CD4-positive, alpha-beta T cell treated with Interleukin-10 for 1 hour (primary cell): ENCODE results near the gene GOLGA7B.
A peak's percentile ranks its signal among the peaks of the same experiment; 100 is the strongest.
"Not testable (repeated sequence)": the region's sequence is repeated elsewhere in the genome, so short reads cannot be mapped to it uniquely, and the experiment has no call there.

Experiments
- DNase-seq: peaks from one replicate; pipeline ENCODE4 v3.0.0-alpha.2; 2020

The GOLGA7B gene

GRCh38 chr10:97836446-97836845 is 13.2 kb upstream of the GOLGA7B start:
- DNase-seq, result no peak

GRCh38 chr10:97838091-97838490 is 11.6 kb upstream of the GOLGA7B start:
- DNase-seq, result no peak

GRCh38 chr10:97841166-97841565 is 8.5 kb upstream of the GOLGA7B start:
- DNase-seq, result not testable (repeated sequence)

- not testable (repeated sequence) for DNase-seq
Observed at GRCh38 chr10:97842114-97842513, 7.5 kb upstream of the GOLGA7B start.

- no peak for DNase-seq
Observed at GRCh38 chr10:97842656-97843280, 6.9 kb upstream of the GOLGA7B start.

GRCh38 chr10:97843281-97843671 is 6.4 kb upstream of the GOLGA7B start:
- no peak for DNase-seq

- DNase-seq, result not testable (repeated sequence)
Observed at GRCh38 chr10:97843972-97844371, 5.7 kb upstream of the GOLGA7B start.

- no peak for DNase-seq
Observed at GRCh38 chr10:97844678-97845077, 5.0 kb upstream of the GOLGA7B start.

- DNase-seq, result peak; percentile 34
Observed at GRCh38 chr10:97849103-97849686, 448 bp upstream of the GOLGA7B start.

GRCh38 chr10:97850446-97850845 is 803 bp downstream of the GOLGA7B start:
- DNase-seq, result peak; percentile 27

- DNase-seq, result peak; percentile 48
Observed at GRCh38 chr10:97851341-97852001, 1.8 kb downstream of the GOLGA7B start.

- DNase-seq, result no peak
Observed at GRCh38 chr10:97852277-97852676, 2.6 kb downstream of the GOLGA7B start.

- DNase-seq, result no peak
Observed at GRCh38 chr10:97852840-97853405, 3.3 kb downstream of the GOLGA7B start.

GRCh38 chr10:97854743-97855142 is 5.1 kb downstream of the GOLGA7B start:
- DNase-seq, result no peak

GRCh38 chr10:97858001-97858439 is 8.4 kb downstream of the GOLGA7B start:
- DNase-seq, result no peak

GRCh38 chr10:97861097-97861750 is 11.6 kb downstream of the GOLGA7B start:
- DNase-seq, result no peak

- no peak for DNase-seq
Observed at GRCh38 chr10:97861924-97862323, 12.3 kb downstream of the GOLGA7B start.

GRCh38 chr10:97863808-97864207 is 14.2 kb downstream of the GOLGA7B start:
- no peak for DNase-seq

GRCh38 chr10:97865488-97865887 is 15.8 kb downstream of the GOLGA7B start:
- no peak for DNase-seq

- no peak for DNase-seq
Observed at GRCh38 chr10:97866524-97867219, 17.0 kb downstream of the GOLGA7B start.

- DNase-seq, result no peak
Observed at GRCh38 chr10:97867220-97867800, 17.7 kb downstream of the GOLGA7B start.

- no peak for DNase-seq
Observed at GRCh38 chr10:97868134-97868685, 18.6 kb downstream of the GOLGA7B start.
